SK-N-DZ (cell line): ENCODE measurements around the gene RAD21L1.
A peak's percentile ranks its signal among the peaks of the same experiment; 100 is the strongest.
"Not testable (repeated sequence)": the region's sequence is repeated elsewhere in the genome, so short reads cannot be mapped to it uniquely, and the experiment has no call there.

Source experiments
- DNase-seq: peaks from one replicate; pipeline ENCODE4 v3.0.0-alpha.2; 2015; ENCODE audit warnings: low spot score

The RAD21L1 gene

GRCh38 chr20:1199212-1199873 is 26.5 kb upstream of the RAD21L1 start:
- DNase-seq: no peak

GRCh38 chr20:1199964-1200363 is 25.9 kb upstream of the RAD21L1 start:
- DNase-seq: no peak

- no peak for DNase-seq
Measured at GRCh38 chr20:1202762-1203504, 22.9 kb upstream of the RAD21L1 start, which contains the start of gene C20orf202. C20orf202 (plus strand) TSS chr20:1203454; CDS start chr20:1203586, 132 bp downstream.

DNA sequence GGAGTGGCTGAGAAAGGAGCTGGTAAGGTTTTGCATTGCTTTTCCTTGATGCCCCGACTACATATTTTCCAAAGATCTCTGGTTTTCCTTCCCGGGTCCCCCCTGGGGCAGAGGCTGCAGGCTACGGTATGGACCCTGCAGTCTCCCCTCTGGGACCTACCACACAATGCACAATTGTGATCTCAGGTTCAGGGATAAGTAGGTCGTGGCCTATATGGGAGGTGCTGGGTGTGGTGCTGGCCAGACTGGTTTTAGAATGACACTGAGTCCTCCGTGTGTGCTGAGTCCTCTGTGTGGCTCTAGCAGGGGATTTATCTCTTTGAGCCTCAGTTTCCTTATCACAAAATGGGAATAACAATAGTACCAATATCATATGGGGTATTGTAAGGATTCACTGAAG is 22.2 kb upstream of the RAD21L1 start:
- DNase-seq: no peak

DNA sequence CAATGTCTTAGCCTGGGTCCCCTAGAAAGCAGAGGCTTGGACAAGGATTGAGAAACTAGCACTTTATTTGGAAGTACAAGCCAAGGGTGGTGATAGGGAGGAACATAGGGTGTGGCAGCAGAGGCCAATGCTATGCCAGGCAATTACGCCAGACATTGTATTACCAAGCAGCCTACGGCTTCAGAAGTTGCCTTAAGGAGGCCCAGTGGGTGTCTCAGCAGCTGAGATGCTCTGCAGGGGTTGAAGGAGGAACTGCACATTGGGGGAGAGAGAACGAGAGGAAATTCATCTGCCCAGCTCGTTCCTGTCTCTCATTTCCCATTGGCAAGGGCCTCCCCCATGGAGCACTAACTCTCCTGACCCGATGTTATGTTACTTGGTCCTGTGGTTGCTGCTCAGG is 21.7 kb upstream of the RAD21L1 start:
- DNase-seq: no peak

- no peak for DNase-seq
Measured at GRCh38 chr20:1204576-1204975, 21.3 kb upstream of the RAD21L1 start.

DNA sequence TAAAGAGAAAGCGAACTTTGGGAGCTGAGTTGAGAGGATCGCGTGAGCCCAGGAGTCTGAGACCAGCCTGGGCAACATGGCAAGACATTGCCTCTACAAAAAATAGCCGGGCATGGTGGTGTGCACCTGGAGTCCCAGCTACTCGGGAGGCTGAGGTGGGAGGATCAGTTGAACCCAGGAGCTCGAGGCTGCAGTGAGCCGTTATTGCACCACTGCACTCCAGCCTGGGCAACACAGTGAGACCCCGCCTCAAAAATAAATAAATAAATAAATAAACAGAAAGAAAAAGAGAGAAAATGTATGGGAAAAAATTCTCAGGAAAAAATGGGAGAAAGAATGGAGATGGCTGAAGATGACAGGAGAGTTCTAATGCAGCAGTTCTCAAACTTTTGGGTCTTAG is 20.0 kb upstream of the RAD21L1 start:
- DNase-seq: no peak

- DNase-seq: no peak
Measured at GRCh38 chr20:1206366-1207148, 19.3 kb upstream of the RAD21L1 start.

GRCh38 chr20:1207293-1207878 is 18.5 kb upstream of the RAD21L1 start:
- DNase-seq: peak; percentile 29

DNA sequence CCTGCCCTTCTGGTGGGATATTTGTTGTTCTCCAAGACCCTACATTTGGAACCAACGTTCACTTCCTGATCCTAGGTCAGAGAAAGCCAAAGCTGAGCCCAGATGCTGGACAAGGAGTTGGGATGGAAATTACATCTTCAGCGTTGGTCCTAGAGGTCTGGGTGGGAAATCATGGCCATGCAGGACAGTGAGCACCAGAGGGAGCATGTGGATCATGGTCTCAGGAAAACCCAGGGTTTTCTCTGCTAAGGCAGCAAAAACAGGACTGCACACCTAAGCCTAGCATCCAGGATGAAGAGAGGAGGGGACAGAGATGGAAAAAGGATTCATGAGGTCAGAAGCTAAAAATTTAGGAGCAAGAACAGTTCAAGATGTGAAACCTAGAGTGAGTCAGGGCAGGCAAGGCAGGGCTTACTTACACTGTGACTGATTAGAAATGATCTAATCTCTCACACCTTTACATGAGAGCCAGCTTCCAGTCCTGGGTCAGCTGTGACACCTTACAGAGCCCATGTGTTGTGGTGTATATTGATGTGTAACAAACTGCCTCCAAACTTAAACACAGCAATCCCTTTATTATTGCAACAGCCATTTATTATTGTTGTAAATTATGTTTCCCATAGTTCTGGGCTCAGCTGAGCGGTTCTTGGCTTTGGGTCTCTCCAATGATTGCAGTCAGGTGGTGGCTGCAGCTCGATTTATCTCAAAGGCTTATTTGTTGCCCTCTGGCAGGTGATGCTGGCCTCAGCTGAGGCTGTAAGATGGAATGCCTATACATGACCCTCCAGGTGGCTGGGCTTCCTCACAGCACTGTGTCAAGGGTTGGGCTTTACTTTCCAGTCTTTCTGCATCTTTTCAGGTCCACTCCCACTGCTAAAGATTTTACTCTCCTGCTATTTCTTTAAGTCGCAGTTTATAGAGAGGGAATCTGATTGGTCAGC is 16.1 kb upstream of the RAD21L1 start:
- peak; percentile 47 for DNase-seq

DNA sequence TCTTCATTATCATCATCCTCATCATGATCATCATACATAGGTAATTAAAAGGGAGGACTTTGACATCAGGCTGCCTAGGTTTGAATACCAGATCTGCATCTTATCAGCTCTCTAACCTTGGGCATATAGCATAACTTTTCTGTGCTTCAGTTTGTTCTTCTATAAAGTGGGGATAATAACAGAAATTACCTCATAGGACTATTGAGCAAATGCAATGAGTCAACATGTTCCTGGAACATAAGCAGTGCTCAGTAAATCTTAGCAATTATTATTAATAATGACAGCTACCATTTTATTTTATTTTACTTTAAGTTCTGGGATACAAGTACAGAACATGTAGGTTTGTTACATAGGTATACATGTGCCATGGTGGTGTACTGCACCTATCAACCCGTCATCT is 15.3 kb upstream of the RAD21L1 start:
- no peak for DNase-seq

DNA sequence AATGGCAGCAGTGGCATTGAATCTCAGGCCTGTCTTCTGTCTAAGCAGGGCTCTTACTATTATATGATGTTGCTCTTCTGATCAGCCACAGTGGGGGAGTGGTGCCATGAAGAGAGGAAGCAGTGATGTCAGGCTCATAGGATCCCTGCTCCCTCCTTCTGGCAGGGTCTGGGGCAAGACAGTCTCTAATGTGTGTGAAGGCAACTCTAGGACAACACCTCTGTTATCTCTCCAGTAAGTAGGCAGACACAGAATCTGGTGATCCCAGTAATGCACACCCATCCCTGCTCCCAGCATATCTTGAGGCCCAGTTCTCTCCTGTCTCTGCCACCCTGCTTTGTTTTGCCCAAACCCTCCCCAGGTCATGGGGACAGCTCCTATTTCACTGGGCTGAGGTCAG is 13.8 kb upstream of the RAD21L1 start:
- DNase-seq: no peak

DNA sequence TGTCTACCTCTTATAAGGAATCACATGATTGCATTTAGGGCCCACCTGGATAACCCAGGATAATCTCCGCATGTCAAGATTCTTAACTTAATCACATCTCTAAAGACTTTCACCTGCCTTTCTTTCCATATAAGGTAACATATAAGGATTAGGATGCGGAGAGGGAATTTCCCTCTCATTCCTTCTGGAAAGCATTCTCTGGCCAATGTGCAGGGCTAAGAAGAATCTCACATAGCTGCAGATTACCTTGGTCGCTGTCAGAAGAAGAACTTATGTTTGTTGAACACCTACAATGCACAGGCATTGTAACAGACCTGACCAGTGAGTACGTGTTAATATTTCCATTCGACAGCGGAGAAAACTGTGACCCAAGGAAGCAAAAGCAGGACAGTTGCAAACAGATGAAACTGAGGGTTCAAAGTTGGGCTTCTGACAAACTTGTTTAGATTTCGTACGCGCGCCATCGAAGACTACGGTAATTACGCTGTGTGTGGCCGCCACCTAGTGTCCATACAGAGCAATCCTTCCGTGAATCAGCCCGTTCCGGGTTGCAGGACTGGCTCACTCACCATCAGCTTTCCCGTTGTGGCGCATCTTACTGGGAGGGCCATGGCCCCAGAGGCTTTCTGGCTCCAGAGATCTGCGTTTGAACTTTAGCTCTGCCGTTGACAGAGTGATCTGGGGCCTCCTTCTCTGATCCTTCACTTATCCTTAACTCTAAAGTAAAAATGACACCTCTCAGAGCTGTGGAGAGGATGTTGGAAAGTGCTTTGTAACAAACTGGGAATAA is 13.0 kb upstream of the RAD21L1 start:
- peak; percentile 72 for DNase-seq

DNA sequence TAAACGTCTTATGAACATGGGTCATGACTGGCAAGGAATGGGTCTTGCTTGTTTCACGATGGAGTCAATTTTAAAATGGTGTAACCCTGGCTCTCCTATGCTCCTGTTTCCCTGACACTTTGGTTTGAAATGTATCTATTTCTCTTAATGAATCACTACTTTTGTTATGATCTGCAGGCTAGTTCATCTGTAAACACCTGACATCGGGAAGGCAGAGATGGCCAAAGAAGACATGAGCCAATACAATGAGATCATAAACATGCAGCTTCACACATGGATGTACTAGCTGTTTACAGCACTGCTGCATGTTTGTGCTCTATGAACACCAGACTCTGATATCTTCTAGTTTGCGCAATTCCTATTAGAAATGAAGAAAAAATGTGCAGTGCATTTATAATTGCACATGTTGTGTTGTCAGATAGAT is 11.0 kb upstream of the RAD21L1 start:
- no peak for DNase-seq

DNA sequence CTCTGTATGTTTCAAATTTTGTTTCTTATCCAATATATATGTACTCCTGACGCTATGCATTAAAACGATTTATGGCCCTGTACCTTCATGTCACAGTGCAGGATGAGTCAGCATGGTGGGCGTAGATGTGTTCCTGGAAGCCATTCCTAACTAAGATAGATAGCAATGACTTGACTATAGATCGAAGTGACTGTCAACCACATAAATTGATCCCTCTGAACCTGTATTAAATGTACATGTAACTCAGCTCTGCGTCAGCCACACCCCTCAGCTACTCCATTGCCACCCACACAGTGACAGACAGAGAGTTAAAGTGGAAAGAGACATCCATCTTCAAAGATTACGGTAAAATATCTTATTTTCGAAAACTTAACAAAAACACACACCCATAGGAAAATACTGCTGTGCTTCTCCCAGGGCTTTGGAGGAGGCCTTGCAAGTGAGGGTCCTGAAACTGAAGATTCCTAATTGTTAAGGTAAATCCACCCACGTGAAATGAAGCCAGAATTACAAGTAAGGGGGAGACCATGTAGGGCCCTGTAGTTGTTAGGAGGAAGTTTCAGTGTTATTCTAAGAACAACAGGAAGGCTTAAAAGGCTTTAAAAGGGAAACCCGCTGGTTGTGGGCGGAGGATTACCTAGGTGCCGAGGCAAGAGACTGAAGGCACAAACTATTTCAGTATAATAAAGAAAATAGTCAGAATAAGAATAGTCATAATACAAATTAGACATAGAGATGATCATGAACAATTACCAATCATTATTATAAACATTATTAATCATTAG is 10.3 kb upstream of the RAD21L1 start:
- DNase-seq: no peak

DNA sequence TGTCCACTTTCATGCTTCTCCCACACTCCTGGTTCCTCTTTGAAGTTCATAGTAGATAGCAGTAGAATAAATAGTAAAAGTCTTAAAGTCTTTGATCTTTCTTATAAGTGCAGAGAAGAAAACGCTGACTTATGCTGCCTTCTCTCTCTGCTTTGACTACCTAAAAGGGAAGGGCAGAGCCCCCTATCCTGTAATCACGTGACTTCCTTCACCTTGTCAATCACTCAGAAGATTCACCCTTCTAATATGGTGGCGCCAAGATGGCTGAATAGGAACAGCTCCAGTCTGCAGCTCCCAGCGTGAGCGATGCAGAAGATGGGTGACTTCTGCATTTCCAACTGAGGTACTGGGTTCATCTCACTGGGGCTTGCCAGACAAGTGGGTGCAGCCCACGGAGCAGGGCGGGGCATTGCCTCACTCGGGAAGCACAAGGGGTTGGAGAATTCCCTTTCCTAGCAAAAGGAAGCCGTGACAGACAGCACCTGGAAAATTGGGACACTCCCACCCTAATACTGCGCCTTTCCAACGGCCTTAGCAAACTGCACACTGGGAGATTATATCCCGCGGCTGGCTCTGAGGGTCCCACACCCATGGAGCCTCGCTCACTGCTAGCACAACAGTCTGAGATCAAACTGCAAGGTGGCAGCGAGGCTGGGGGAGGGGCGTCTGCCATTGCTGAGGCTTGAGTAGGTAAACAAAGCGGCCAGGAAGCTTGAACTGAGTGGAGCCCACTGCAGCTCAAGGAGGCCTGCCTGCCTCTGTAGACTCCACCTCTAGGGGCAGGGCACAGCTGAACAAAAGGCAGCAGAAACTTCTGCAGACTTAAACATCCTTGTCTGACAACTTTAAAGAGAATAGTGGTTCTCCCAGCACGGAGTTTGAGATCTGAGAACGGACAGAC is 9.1 kb upstream of the RAD21L1 start:
- not testable (repeated sequence) for DNase-seq

- DNase-seq: not testable (repeated sequence)
Measured at GRCh38 chr20:1222750-1223149, 3.1 kb upstream of the RAD21L1 start.

DNA sequence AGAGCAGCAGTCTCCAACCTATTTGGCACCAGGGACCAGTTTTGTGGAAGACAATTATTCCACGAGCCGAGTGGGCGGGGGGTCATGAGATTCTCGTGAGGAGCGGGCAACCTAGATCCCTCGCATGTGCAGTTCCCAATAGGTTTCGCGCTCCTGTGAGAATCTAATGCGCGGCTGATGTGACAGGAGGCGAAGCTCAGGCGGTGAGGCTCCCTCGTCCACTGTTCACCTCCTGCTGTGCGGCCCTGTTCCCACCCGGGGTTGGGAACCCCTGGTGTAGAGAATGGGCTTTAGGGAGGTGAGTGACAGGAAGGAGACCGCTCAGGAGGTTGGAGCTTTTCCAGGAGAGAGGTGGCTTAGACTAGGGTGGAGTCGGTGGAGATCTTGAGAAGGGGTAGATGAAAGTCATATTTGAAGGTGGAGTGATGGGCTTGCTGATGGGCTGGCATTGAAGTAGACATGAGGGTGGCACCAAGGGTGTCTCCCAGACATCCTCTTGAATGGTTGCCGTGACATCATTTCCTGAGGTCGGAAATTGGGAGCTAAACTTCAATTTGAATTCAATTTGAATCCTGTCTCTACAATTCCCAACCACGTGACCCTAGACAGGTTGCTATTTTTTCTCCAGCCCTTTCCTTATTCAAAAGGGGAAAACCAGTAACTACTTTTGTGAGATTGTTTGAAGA is 1.5 kb upstream of the RAD21L1 start:
- DNase-seq: no peak
